Thyroid gland (tissue), 4 donors: ENCODE data around the gene CIAPIN1. TPM values are rescaled to one million over a fixed set of nuclear protein-coding genes. Genes with fewer than 3 reads are reported as not detected.

Experiments
- DNase-seq, 2 donors: peaks; one replicate each; pipeline ENCODE4 v3.0.0-alpha.2; 2019
- H3K27ac ChIP-seq, 3 donors: fragments of 200-600 bp; sonication (generic); 1 replicate in 2 of 3; 2 replicates in 1 of 3; pipeline ENCODE4 v1.5.1; 2016 to 2019; ENCODE audit warnings: mild to moderate bottlenecking in 1 of 3, moderate library complexity in 1 of 3
- H3K27me3 ChIP-seq: fragments of 200-600 bp; sonication (generic); one replicate; pipeline ENCODE4 v1.5.1; 2019
- H3K36me3 ChIP-seq, 2 donors: fragments of 200-600 bp; sonication (generic); one replicate each; pipeline ENCODE4 v1.5.1; 2016 to 2019
- H3K4me1 ChIP-seq, 2 donors: fragments of 200-600 bp; sonication (generic); one replicate each; pipeline ENCODE4 v1.5.1; 2017 to 2019
- H3K4me3 ChIP-seq, 3 donors: fragments of 200-600 bp; sonication (generic); replicated peaks in 1 of 3; 1 replicate in 2 of 3; 2 replicates in 1 of 3; pipeline ENCODE4 v1.5.1; 2016; ENCODE audit warnings: mild to moderate bottlenecking in 1 of 3
- H3K9me3 ChIP-seq: fragments of 200-600 bp; sonication (generic); one replicate; pipeline ENCODE4 v1.5.1; 2017
- CTCF ChIP-seq, 6 experiments: fragments of 200-600 bp in 3 of 6; fragments of 450-650 bp in 3 of 6; sonication (generic) in 3 of 6; IDR thresholded peaks; one replicate each; pipeline ENCODE4 v1.5.1; 2016 to 2019; ENCODE audit warnings: antibody characterized with exemption in 6 of 6, mild to moderate bottlenecking in 2 of 6, inconsistent platforms in 1 of 6, moderate library complexity in 1 of 6
- POLR2A ChIP-seq, 2 donors: fragments of 450-650 bp; IDR thresholded peaks; one replicate each; pipeline ENCODE4 v1.6.1; 2017; ENCODE audit warnings: antibody characterized with exemption in 2 of 2, mild to moderate bottlenecking in 2 of 2, moderate library complexity in 1 of 2
- WGBS, 2 donors: methylation state at CpG; one replicate each; pipeline ENCODE4 v1.1.5; 2017; 5-methylcytosine and 5-hydroxymethylcytosine counted together
- intact Hi-C: fragments of 100-400 bp; cut with DNase I; formaldehyde crosslinking; loops from one replicate; pipeline ENCODE4 v1.15.1; 2023
- total RNA-seq, 4 donors: library from RNA; depleted of rRNA; stranded (reverse); fragments of >200 nt; gene quantifications; one replicate each; pipeline ENCODE4 v1.2.3, GENCODE V29; 2016

The CIAPIN1 gene
- total RNA-seq, 4 donors from 2014 or later: 29.2 to 41.2 (median 35.5) TPM

DNA sequence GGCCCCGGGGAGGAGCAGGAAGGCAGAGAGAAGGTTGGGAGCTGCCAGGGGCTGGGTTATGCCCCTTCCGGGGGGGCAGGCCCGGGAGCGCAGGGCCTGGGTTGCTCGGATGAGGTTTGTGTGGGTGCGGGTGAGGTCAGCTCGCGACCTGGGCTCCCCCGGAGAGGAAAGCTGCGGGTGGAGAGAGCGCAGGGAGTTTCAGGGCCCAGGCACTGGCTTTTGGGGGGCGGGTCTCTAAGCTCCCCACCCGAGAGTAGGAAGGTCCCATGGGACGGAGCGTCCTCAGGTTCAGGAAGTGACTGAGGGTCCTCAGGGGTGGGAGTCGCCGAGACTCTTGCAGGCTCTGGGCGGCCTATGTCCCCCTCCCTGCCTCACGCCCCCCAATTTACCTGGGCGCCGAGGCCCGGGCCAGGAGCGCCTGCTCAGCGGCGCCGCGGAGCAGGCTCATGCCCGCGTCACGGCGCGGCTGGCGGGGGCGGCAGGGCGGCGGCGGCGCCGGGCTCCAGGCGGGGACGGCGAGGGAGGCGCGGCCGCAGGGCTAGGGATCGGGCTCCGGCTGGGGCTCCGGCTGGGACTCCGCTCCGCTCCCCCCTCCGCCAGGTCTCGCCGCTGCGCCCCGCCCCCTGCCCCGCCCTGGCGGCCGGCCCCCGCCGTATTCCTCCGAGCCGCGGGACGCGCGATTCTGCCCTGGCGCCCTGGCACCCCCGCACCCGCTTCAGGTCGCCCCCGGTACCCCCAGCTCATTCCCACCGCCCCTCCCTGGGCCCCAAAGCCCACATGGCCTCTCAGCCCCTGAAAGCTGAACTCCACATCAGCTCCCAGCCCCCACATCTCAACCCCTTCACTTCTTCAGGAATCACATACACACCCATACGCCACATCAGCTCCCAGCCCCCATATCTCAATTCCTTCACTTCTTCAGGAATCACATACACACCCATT, 39.0 kb upstream of the CIAPIN1 start, which contains the start of gene DOK4:
DOK4 (minus strand) TSS at position 578 of the 942 bp plus-strand sequence. CDS start 6,986 bp downstream, outside the sequence.
- H3K27me3 ChIP-seq: no peaks in the 10 kb centered on the region
- H3K4me1 ChIP-seq: peaks cover 15 to 22% of the 10 kb centered on the region in 2 donors
- WGBS, 2 donors: 5 to 6% methylated on average over 15 to 19 of the region's 73 CpGs
- no peaks in the 10 kb centered on the region for H3K36me3 ChIP-seq
- peak within 1 kb of the TSS; percentile 22 to 68 (median 61) for H3K4me3 ChIP-seq
- H3K9me3 ChIP-seq: no peaks in the 10 kb centered on the region
- TF ChIP-seq CTCF (IDR thresholded peaks at IDR 0.05) (no peak), POLR2A (IDR thresholded peaks at IDR 0.05) (peak in 1 of 2 donors; percentile 56)
- DNase-seq: peak; percentile 82 to 83
- intact Hi-C loops: no loop called here
- peak within 1 kb of the TSS in 2 of 3 donors; percentile 44 to 56 for H3K27ac ChIP-seq

DNA sequence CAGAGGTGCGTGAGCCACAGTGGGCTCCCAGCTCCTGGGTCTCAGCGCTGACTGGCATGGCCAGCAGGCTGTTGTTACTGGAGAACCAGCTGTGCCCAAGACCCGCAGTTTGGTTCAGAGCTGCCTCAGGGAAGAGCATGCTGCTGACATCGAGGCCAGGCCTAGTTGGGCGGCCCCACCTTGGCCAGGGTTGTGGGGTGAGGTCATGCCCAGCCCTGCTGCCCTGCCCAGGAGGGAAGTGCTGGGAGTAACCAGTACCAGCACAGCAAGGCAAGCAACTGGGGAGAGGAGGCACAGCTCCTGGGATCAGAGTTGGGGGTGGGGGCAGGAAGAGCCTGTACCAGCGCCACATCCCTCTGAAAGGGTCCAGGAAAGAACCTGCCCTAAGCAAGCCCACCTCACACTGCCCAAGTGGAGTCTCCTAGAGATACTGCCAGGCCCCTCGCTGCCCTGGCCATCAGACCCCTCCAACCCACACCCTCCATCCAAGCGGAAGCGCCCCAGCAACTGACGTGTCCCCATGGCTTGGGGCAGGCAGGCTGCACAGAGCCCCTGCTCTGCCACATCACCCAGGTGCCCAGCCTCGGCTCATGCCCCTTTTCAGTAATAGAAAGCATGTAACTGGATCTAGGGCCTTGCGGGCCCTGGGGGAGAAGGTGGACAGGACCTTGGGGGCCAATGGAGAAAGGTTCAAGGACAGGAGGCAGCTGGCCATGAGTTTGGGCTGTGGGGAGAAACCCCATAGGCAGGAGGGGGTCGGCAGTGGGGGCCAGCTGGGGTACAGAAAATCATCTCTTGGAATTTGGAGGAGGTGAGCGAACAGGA, 38.1 kb upstream of the CIAPIN1 start:
- no peak for TF ChIP-seq POLR2A (IDR thresholded peaks at IDR 0.05)
- TF ChIP-seq CTCF (IDR thresholded peaks at IDR 0.05): no peak
- no peaks in the 10 kb centered on the region for H3K36me3 ChIP-seq
- no peaks in the 10 kb centered on the region for H3K9me3 ChIP-seq
- intact Hi-C loops: no loop called here
- peaks cover 15 to 22% of the 10 kb centered on the region in 2 donors for H3K4me1 ChIP-seq
- peak overlapping the region; percentile 22 to 68 (median 61) for H3K4me3 ChIP-seq
- no peak for DNase-seq
- H3K27me3 ChIP-seq: no peaks in the 10 kb centered on the region
- 73 to 78% methylated on average over 9 to 14 of the region's 14 CpGs for WGBS, 2 donors
- peak overlapping the region in 2 of 3 donors; percentile 44 to 56 for H3K27ac ChIP-seq

DNA sequence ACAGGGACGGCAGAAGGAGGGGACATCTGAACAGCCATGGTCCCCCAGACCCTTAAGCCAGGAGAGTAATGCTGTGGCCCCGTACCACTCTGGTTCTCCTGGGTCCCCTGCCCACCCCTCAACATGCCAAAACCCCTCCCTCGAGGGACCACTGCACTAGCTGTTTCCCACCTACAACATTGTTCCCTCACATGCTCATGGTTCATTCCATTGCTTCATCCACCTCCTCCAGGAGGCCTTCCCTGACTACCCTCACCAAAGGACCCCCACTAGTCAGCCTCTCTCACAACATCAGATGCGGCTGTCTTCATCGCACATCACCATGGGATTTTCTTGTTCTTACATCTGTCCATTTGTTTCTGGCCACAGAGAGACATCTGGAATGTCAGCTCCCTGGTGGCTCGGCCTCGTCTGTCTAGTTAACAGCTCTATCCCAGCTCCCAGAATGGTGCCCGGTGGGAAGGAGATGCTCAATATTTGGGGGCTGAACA, 37.4 kb upstream of the CIAPIN1 start:
- Histone ChIP-seq H3K9me3 (no peaks in the 10 kb centered on the region), H3K27me3 (no peaks in the 10 kb centered on the region), H3K36me3 (no peaks in the 10 kb centered on the region), H3K4me3 (no peak overlapping the region), H3K4me1 (peaks cover 15 to 22% of the 10 kb centered on the region in 2 donors), H3K27ac (no peak overlapping the region)
- intact Hi-C loops: no loop called here
- WGBS, 2 donors: 86 to 90% methylated on average over 8 of the region's 8 CpGs
- DNase-seq: no peak
- TF ChIP-seq POLR2A (IDR thresholded peaks at IDR 0.05) (no peak), CTCF (IDR thresholded peaks at IDR 0.05) (no peak)

- no peak for DNase-seq
- H3K4me1 ChIP-seq: peaks cover 15 to 22% of the 10 kb centered on the region in 2 donors
- intact Hi-C loops: no loop called here
- no peaks in the 10 kb centered on the region for H3K9me3 ChIP-seq
- no peak overlapping the region for H3K27ac ChIP-seq
- no peak overlapping the region for H3K4me3 ChIP-seq
- no peak for TF ChIP-seq POLR2A (IDR thresholded peaks at IDR 0.05)
- TF ChIP-seq CTCF (IDR thresholded peaks at IDR 0.05): no peak
- H3K27me3 ChIP-seq: no peaks in the 10 kb centered on the region
- H3K36me3 ChIP-seq: no peaks in the 10 kb centered on the region
- WGBS, 2 donors: 78 to 90% methylated on average over 8 to 13 of the region's 19 CpGs
Observed at GRCh38 chr16:57483725-57484514, 36.7 kb upstream of the CIAPIN1 start.
